H9 (cell line): ENCODE data around the gene ENKD1. TPM values are rescaled to one million over a fixed set of nuclear protein-coding genes. Genes with fewer than 3 reads are reported as not detected.

ENCODE experiments used
- DNase-seq: peaks from one replicate; pipeline ENCODE4 v3.0.0-alpha.2; 2017
- H2AFZ ChIP-seq: one replicate; pipeline ENCODE4 v1.6.1; 2013; ENCODE audit warnings: mild to moderate bottlenecking, low read length, control low read depth, moderate library complexity
- H2AK5ac ChIP-seq: 2 replicates; pipeline ENCODE4 v1.6.1; 2013; ENCODE audit warnings: low read length, control low read depth, mixed read lengths; ENCODE audit not compliant: insufficient read length
- H2BK120ac ChIP-seq: one replicate; pipeline ENCODE4 v1.6.1; 2013; ENCODE audit warnings: low read depth, mild to moderate bottlenecking, low read length, control low read depth, inconsistent platforms; ENCODE audit not compliant: poor library complexity, severe bottlenecking
- H2BK12ac ChIP-seq: 2 replicates; pipeline ENCODE4 v1.6.1; 2013; ENCODE audit warnings: low read length, control low read depth, mixed read lengths, low read depth; ENCODE audit not compliant: insufficient read length
- H2BK15ac ChIP-seq: 2 replicates; pipeline ENCODE4 v1.6.1; 2013; ENCODE audit warnings: low read depth, low read length, control low read depth
- H2BK20ac ChIP-seq: one replicate; pipeline ENCODE4 v1.6.1; 2013; ENCODE audit warnings: low read depth, mild to moderate bottlenecking, low read length, control low read depth, inconsistent platforms; ENCODE audit not compliant: poor library complexity, severe bottlenecking
- H2BK5ac ChIP-seq: 2 replicates; pipeline ENCODE4 v1.6.1; 2013; ENCODE audit warnings: low read length, control low read depth, mixed read lengths; ENCODE audit not compliant: insufficient read length
- H3K14ac ChIP-seq: 2 replicates; pipeline ENCODE4 v1.6.1; 2013; ENCODE audit warnings: low read length, control low read depth; ENCODE audit not compliant: insufficient read depth
- H3K18ac ChIP-seq: 2 replicates; pipeline ENCODE4 v1.6.1; 2013; ENCODE audit warnings: low read depth, mild to moderate bottlenecking, mixed read lengths, low read length, control low read depth; ENCODE audit not compliant: insufficient read length
- H3K23ac ChIP-seq: 2 replicates; pipeline ENCODE4 v1.6.1; 2013; ENCODE audit warnings: low read length, control low read depth, mixed read lengths, low read depth; ENCODE audit not compliant: insufficient read length
- H3K23me2 ChIP-seq: 2 replicates; pipeline ENCODE4 v1.6.1; 2013; ENCODE audit warnings: low read depth, mild to moderate bottlenecking, mixed read lengths, low read length, control low read depth; ENCODE audit not compliant: insufficient read length, poor library complexity, severe bottlenecking
- H3K27ac ChIP-seq: 2 replicates; pipeline ENCODE4 v1.5.1; 2013; ENCODE audit warnings: low read length, control low read depth, mixed read lengths, low read depth; ENCODE audit not compliant: insufficient read length
- H3K27me3 ChIP-seq: 2 replicates; pipeline ENCODE4 v1.6.1; 2013; ENCODE audit warnings: low read length, control low read depth, inconsistent platforms; ENCODE audit not compliant: insufficient read depth
- H3K4ac ChIP-seq: 2 replicates; pipeline ENCODE4 v1.6.1; 2013; ENCODE audit warnings: low read depth, mild to moderate bottlenecking, control low read depth, inconsistent platforms, low read length, moderate library complexity
- H3K4me1 ChIP-seq: 2 replicates; pipeline ENCODE4 v1.6.1; 2013; ENCODE audit warnings: low read length, control low read depth, inconsistent platforms; ENCODE audit not compliant: insufficient read depth
- H3K4me2 ChIP-seq: 2 replicates; pipeline ENCODE4 v1.6.1; 2013; ENCODE audit warnings: low read length, control low read depth, mixed read lengths; ENCODE audit not compliant: insufficient read length, insufficient read depth
- H3K56ac ChIP-seq: 2 replicates; pipeline ENCODE4 v1.6.1; 2013; ENCODE audit warnings: low read depth, mild to moderate bottlenecking, mixed read lengths, low read length, control low read depth; ENCODE audit not compliant: insufficient read length
- H3K79me1 ChIP-seq: 2 replicates; pipeline ENCODE4 v1.6.1; 2013; ENCODE audit warnings: low read depth, mild to moderate bottlenecking, moderate library complexity, low read length, control low read depth, inconsistent platforms; ENCODE audit not compliant: insufficient read depth, poor library complexity, severe bottlenecking
- H3K79me2 ChIP-seq: 2 replicates; pipeline ENCODE4 v1.6.1; 2013; ENCODE audit warnings: low read length, control low read depth, inconsistent platforms; ENCODE audit not compliant: insufficient read depth
- H3K9ac ChIP-seq: 2 replicates; pipeline ENCODE4 v1.6.1; 2013; ENCODE audit warnings: low read length, control low read depth, mixed read lengths; ENCODE audit not compliant: insufficient read length; ENCODE audit errors: extremely low read depth
- H3K9me3 ChIP-seq: one replicate; pipeline ENCODE4 v1.6.1; 2013; ENCODE audit warnings: low read depth, low read length, inconsistent platforms; ENCODE audit not compliant: control insufficient read depth
- H3T11ph ChIP-seq: one replicate; pipeline ENCODE4 v1.6.1; 2013; ENCODE audit warnings: mild to moderate bottlenecking, low read length, control low read depth, inconsistent platforms
- H4K20me1 ChIP-seq: one replicate; pipeline ENCODE4 v1.6.1; 2013; ENCODE audit not compliant: control insufficient read depth, insufficient read length, insufficient read depth
- H4K5ac ChIP-seq: 2 replicates; pipeline ENCODE4 v1.6.1; 2013; ENCODE audit warnings: low read depth, mild to moderate bottlenecking, mixed read lengths, low read length, control low read depth; ENCODE audit not compliant: insufficient read length
- H4K8ac ChIP-seq: replicated peaks from 2 replicates; pipeline ENCODE4 v1.6.1; 2013; ENCODE audit warnings: low read length, control low read depth, mixed read lengths, low read depth; ENCODE audit not compliant: insufficient read length
- H4K91ac ChIP-seq: 2 replicates; pipeline ENCODE4 v1.6.1; 2013; ENCODE audit warnings: low read depth, mild to moderate bottlenecking, moderate library complexity, mixed read lengths, low read length, control low read depth; ENCODE audit not compliant: insufficient read length
- H3K27ac Mint-ChIP-seq, 3 experiments: 2 replicates in 2 of 3; 3 replicates in 1 of 3; pipeline ENCODE4 v1.8.0; 2020 to 2021; ENCODE audit warnings: mixed read lengths in 3 of 3, mild to moderate bottlenecking in 1 of 3, moderate library complexity in 1 of 3
- H3K27me3 Mint-ChIP-seq: 2 replicates; pipeline ENCODE4 v1.8.0; 2021; ENCODE audit warnings: low read depth, mild to moderate bottlenecking, moderate library complexity, mixed read lengths
- H3K36me3 Mint-ChIP-seq, 3 experiments: 2 replicates in 2 of 3; 3 replicates in 1 of 3; pipeline ENCODE4 v1.8.0; 2020 to 2021; ENCODE audit warnings: low read depth in 3 of 3, mixed read lengths in 3 of 3; ENCODE audit not compliant: insufficient read depth in 1 of 3
- H3K4me1 Mint-ChIP-seq, 2 experiments: 2 replicates each; pipeline ENCODE4 v1.8.0; 2020; ENCODE audit warnings: mixed read lengths in 2 of 2
- H3K4me3 Mint-ChIP-seq, 2 experiments: 2 replicates in 1 of 2; 3 replicates in 1 of 2; pipeline ENCODE4 v1.8.0; 2020 to 2021; ENCODE audit warnings: mild to moderate bottlenecking in 2 of 2, mixed read lengths in 2 of 2, moderate library complexity in 1 of 2
- H3K9me3 Mint-ChIP-seq, 2 experiments: 2 replicates in 1 of 2; 3 replicates in 1 of 2; pipeline ENCODE4 v1.8.0; 2020; ENCODE audit warnings: mild to moderate bottlenecking in 2 of 2, mixed read lengths in 2 of 2, moderate library complexity in 1 of 2
- CTCF ChIP-seq: fragments of 200-600 bp; sonication (generic); conservative IDR thresholded peaks from 3 replicates; pipeline ENCODE4 v1.8.0; 2021; ENCODE audit warnings: antibody characterized with exemption, mild to moderate bottlenecking
- WGBS: extraction: QIAGEN DNeasy Blood & Tissue Kit; methylation state at CpG from one replicate; pipeline ENCODE4 v1.1.7; 2013; ENCODE audit warnings: missing lambda C conversion rate, low lambda C conversion rate, mixed read lengths; ENCODE audit not compliant: insufficient read length; ENCODE audit errors: extremely low coverage; 5-methylcytosine and 5-hydroxymethylcytosine counted together
- total RNA-seq: library from RNA; stranded (reverse); gene quantifications from 2 replicates; pipeline ENCODE4 v1.2.1, GENCODE V29; 2021

ENKD1 gene
- total RNA-seq, 1 experiment from 2014 or later, result 9.5 TPM

- no peak overlapping the region for H4K5ac ChIP-seq
- no peak overlapping the region for H3K4ac ChIP-seq
- H2AFZ ChIP-seq, result no peak overlapping the region
- H3K4me3 Mint-ChIP-seq, result peak overlapping the region; percentile 80 to 84
- no peak overlapping the region for H2BK12ac ChIP-seq
- peaks cover 5% of the 10 kb centered on the region for H3K27me3 Mint-ChIP-seq
- H3T11ph ChIP-seq, result no peak overlapping the region
- no peak overlapping the region for H4K91ac ChIP-seq
- no peak overlapping the region for H3K9ac ChIP-seq
- H4K8ac ChIP-seq, result no peak overlapping the region
- no peak overlapping the region for H3K18ac ChIP-seq
- TF ChIP-seq CTCF, result no peak
- no peaks in the 10 kb centered on the region for H3K9me3 ChIP-seq
- H3K36me3 Mint-ChIP-seq, result peaks cover 12 to 52% (median 41%) of the 10 kb centered on the region in 3 experiments
- peaks cover 3% of the 10 kb centered on the region for H3K23me2 ChIP-seq
- H2BK20ac ChIP-seq, result no peak overlapping the region
- H3K56ac ChIP-seq, result no peak overlapping the region
- H3K79me1 ChIP-seq, result no peaks in the 10 kb centered on the region
- WGBS, result no CpG with 5 or more reads among the region's 25 CpGs
- no peak overlapping the region for H3K23ac ChIP-seq
- H3K9me3 Mint-ChIP-seq, result no peaks in the 10 kb centered on the region; a peak in 1 of 5 replicates
- H3K27ac ChIP-seq, result no peak overlapping the region
- no peak for DNase-seq
- H4K20me1 ChIP-seq, result no peaks in the 10 kb centered on the region
- peaks cover 3 to 7% of the 10 kb centered on the region in 2 experiments for H3K4me1 Mint-ChIP-seq
- no peak overlapping the region for H2BK15ac ChIP-seq
- H3K27ac Mint-ChIP-seq, result 0 out of 7 replicates have a peak overlapping the region, but pooled peaks of 1 of the 3 experiments have one; percentile 64
- no peaks in the 10 kb centered on the region for H3K4me1 ChIP-seq
- no peak overlapping the region for H2BK120ac ChIP-seq
- no peak overlapping the region for H2BK5ac ChIP-seq
- no peak overlapping the region; the same call in 1 of the 2 replicates for H3K14ac ChIP-seq
- no peaks in the 10 kb centered on the region for H3K79me2 ChIP-seq
- H3K27me3 ChIP-seq, result no peaks in the 10 kb centered on the region; the same call in 1 of the 2 replicates
- H3K4me2 ChIP-seq, result peak overlapping the region; percentile 68
- no peak overlapping the region for H2AK5ac ChIP-seq
These were observed 12.7 kb downstream of the ENKD1 start for GRCh38 chr16:67653789-67654402.
